Measurements from ENCODE around the gene COL20A1. TPM values are rescaled to one million over a fixed set of nuclear protein-coding genes. Genes with fewer than 3 reads are reported as not detected.

COL20A1 gene
- total RNA-seq, 1 experiment from 2014 or later, result not detected

DNA sequence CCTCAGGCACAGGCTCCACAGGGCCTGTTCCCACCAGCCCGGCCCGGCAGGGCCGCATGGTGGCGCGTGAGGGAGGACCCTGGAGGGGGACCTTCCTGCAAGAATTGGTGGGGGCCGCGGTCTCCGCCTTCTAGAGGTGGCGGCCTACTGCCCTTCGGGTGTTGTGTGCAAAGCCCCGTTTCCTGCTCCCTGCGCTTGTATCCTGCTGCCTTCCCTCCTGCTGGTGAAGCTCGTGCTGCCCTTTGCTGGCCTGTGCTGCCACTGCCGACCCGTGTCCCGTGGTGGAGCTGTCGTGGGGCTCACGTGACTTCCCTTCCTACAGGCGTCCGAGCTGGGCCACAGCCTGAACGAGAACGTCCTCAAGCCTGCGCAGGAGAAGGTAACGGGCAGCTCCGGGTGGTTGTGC lies 8.4 kb upstream of the COL20A1 start:
- ChIA-PET CTCF (interaction anchor here (0.7 kb wide), 1 partner anchor 61 kb away, joined by 3 read pairs; no protein-coding TSS in a partner anchor), POLR2A (ENCODE audit: unreplicated experiment) (no interaction called here)
- H3K36me3 ChIP-seq (ENCODE audit: low read depth, low read length), result peaks cover 12% of the 10 kb centered on the region; the same call in 1 of the 2 replicates
- no peak overlapping the region for H3K4me3 ChIP-seq (ENCODE audit: low read length)
- H3K9me3 ChIP-seq (ENCODE audit: low read length), result no peaks in the 10 kb centered on the region
- no peaks in the 10 kb centered on the region for H3F3A ChIP-seq (ENCODE audit: low read length, unreplicated experiment)
- TF ChIP-seq EZH2 (IDR thresholded peaks at IDR 0.05; ENCODE audit: low read length, unreplicated experiment) (no peak), EZH2phosphoT487 (IDR thresholded peaks at IDR 0.05; ENCODE audit: borderline replicate concordance, low read length) (no peak)
- TF ChIP-seq, protein P1, sequence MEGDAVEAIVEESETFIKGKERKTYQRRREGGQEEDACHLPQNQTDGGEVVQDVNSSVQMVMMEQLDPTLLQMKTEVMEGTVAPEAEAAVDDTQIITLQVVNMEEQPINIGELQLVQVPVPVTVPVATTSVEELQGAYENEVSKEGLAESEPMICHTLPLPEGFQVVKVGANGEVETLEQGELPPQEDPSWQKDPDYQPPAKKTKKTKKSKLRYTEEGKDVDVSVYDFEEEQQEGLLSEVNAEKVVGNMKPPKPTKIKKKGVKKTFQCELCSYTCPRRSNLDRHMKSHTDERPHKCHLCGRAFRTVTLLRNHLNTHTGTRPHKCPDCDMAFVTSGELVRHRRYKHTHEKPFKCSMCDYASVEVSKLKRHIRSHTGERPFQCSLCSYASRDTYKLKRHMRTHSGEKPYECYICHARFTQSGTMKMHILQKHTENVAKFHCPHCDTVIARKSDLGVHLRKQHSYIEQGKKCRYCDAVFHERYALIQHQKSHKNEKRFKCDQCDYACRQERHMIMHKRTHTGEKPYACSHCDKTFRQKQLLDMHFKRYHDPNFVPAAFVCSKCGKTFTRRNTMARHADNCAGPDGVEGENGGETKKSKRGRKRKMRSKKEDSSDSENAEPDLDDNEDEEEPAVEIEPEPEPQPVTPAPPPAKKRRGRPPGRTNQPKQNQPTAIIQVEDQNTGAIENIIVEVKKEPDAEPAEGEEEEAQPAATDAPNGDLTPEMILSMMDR (conservative IDR thresholded peaks at IDR 0.05; ENCODE audit: low read depth, low read length), result no peak
- intact Hi-C loops (cut with micrococcal nuclease), result no loop called here
- H3K9me2 ChIP-seq (replicated peaks; ENCODE audit: low read length), result no peaks in the 10 kb centered on the region
- H3K27me3 ChIP-seq (ENCODE audit: low read length), result no peaks in the 10 kb centered on the region
- ATAC-seq, result no peak
- H3K4me1 ChIP-seq (ENCODE audit: insufficient read depth, low read length), result no peaks in the 10 kb centered on the region
- H2AFZ ChIP-seq (ENCODE audit: low read length), result no peak overlapping the region
- H3K9ac ChIP-seq (ENCODE audit: low read length), result no peak overlapping the region
- no peak overlapping the region for H3K4me2 ChIP-seq (ENCODE audit: low read length)
- no peaks in the 10 kb centered on the region for H3K79me2 ChIP-seq (ENCODE audit: low read length)
- no peak overlapping the region for H3K27ac ChIP-seq (ENCODE audit: low read length)
- H4K20me1 ChIP-seq (ENCODE audit: low read length), result no peaks in the 10 kb centered on the region
- BruUV-seq (replicated peaks), result no TSS peak
- no peak for DNase-seq

DNA sequence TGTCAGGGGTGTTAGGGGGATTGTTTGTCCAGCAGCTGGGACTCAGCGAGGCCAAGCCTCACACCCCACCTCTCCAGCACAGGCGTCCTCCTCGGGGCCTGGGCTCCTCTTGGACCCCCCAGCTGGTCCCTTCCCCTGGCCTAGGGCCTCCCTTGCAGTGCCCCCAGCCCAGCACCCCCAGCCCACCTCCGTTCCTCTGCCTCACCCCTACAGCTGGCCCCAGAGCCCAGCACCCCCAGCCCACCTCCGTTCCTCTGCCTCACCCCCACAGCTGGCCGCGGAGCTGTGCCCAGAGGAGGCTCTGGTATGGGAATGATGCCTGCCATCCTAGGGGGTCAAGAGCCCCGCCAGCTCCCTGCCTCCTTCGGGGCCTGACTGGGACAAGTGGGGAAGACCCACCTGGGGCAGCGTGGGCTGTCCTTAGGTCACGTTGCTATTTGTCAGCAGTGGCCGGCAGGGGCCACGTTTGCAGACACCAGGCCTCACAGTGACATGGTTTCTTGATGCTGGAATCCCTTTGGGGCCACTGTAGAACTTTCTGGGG lies 7.9 kb upstream of the COL20A1 start:
- Histone ChIP-seq H3K4me2 (ENCODE audit: low read length) (no peak overlapping the region), H3K36me3 (ENCODE audit: low read depth, low read length) (peaks cover 10% of the 10 kb centered on the region; the same call in 1 of the 2 replicates), H3K9me2 (replicated peaks; ENCODE audit: low read length) (no peaks in the 10 kb centered on the region), H3K4me3 (ENCODE audit: low read length) (no peak overlapping the region), H3K79me2 (ENCODE audit: low read length) (no peaks in the 10 kb centered on the region), H3K9ac (ENCODE audit: low read length) (no peak overlapping the region), H2AFZ (ENCODE audit: low read length) (no peak overlapping the region), H3K4me1 (ENCODE audit: insufficient read depth, low read length) (no peaks in the 10 kb centered on the region), H3K9me3 (ENCODE audit: low read length) (no peaks in the 10 kb centered on the region), H3K27ac (ENCODE audit: low read length) (no peak overlapping the region), H4K20me1 (ENCODE audit: low read length) (no peaks in the 10 kb centered on the region), H3K27me3 (ENCODE audit: low read length) (no peaks in the 10 kb centered on the region), H3F3A (ENCODE audit: low read length, unreplicated experiment) (no peaks in the 10 kb centered on the region)
- ChIA-PET POLR2A (ENCODE audit: unreplicated experiment) (no interaction called here), CTCF (interaction anchor here (0.7 kb wide), 1 partner anchor 62 kb away, joined by 3 read pairs; no protein-coding TSS in a partner anchor)
- no TSS peak for BruUV-seq (replicated peaks)
- intact Hi-C loops (cut with micrococcal nuclease), result no loop called here
- no peak for DNase-seq
- no peak for ATAC-seq
- TF ChIP-seq, protein P1 (conservative IDR thresholded peaks at IDR 0.05; ENCODE audit: low read depth, low read length), result no peak
- TF ChIP-seq EZH2phosphoT487 (IDR thresholded peaks at IDR 0.05; ENCODE audit: borderline replicate concordance, low read length) (no peak), EZH2 (IDR thresholded peaks at IDR 0.05; ENCODE audit: low read length, unreplicated experiment) (no peak)
